Urinary bladder (tissue), 2 donors: ENCODE data around the gene MEI4. TPM values are rescaled to one million over a fixed set of nuclear protein-coding genes. Genes with fewer than 3 reads are reported as not detected.

Experiments used
- polyA plus RNA-seq: library from polyadenylated mRNA; stranded (reverse); fragments of 200-250 nt; gene quantifications from one replicate; pipeline ENCODE4 v1.2.3, GENCODE V29; 2013
- total RNA-seq: library from RNA; depleted of rRNA; stranded (reverse); fragments of >200 nt; gene quantifications from one replicate; pipeline ENCODE4 v1.2.3, GENCODE V29; 2014
- donor health status: healthy.

MEI4 gene
- total and polyA plus RNA-seq, 2 donors = 0.01 to 0.21 TPM

Other genes with a start within 250 kb of the MEI4 start
- gene HTR1B, start 189.5 kb upstream of the MEI4 start, total RNA-seq = 0.79 TPM
- gene HTR1B, start 189.5 kb upstream of the MEI4 start, polyA plus RNA-seq = 1.7 TPM